Kidney epithelial cell (primary cell): ENCODE measurements around the gene PICALM. TPM values are rescaled to one million over a fixed set of nuclear protein-coding genes. Genes with fewer than 3 reads are reported as not detected.
"Not testable (repeated sequence)": the region's sequence is repeated elsewhere in the genome, so short reads cannot be mapped to it uniquely, and the experiment has no call there.

ENCODE experiments used
- DNase-seq: peaks from one replicate; pipeline ENCODE4 v3.0.0-alpha.2; 2010; ENCODE audit warnings: low read depth
- H3K27me3 ChIP-seq: 2 replicates; pipeline ENCODE4 v1.6.0; 2011; ENCODE audit warnings: low read length; ENCODE audit not compliant: control insufficient read depth, insufficient read depth
- H3K36me3 ChIP-seq: 2 replicates; pipeline ENCODE4 v1.5.1; 2011; ENCODE audit warnings: low read length; ENCODE audit not compliant: control insufficient read depth, insufficient read depth
- H3K4me3 ChIP-seq: 2 replicates; pipeline ENCODE4 v1.5.1; 2011; ENCODE audit warnings: low read depth, mild to moderate bottlenecking, control low read depth, low read length
- CTCF ChIP-seq: IDR thresholded peaks from 2 replicates; pipeline ENCODE4 v1.5.1; 2011; ENCODE audit warnings: mild to moderate bottlenecking, moderate library complexity, low read length, control low read depth, inconsistent platforms; ENCODE audit not compliant: insufficient read depth, poor library complexity, severe bottlenecking
- total RNA-seq: library from RNA; depleted of rRNA; stranded (reverse); fragments of >200 nt; gene quantifications from 2 replicates; pipeline ENCODE4 v1.2.3, GENCODE V29; 2015

Gene PICALM
- total RNA-seq, 1 donor from 2014 or later = 294 TPM

GRCh38 chr11:86091086-86091485 is 22.2 kb upstream of the PICALM start:
- no peak for DNase-seq
- Histone ChIP-seq H3K4me3 (no peak overlapping the region), H3K36me3 (no peaks in the 10 kb centered on the region), H3K27me3 (no peaks in the 10 kb centered on the region)
- TF ChIP-seq CTCF = no peak

- Histone ChIP-seq H3K36me3 (no peaks in the 10 kb centered on the region), H3K4me3 (no peak overlapping the region), H3K27me3 (no peaks in the 10 kb centered on the region)
- no peak for TF ChIP-seq CTCF
- DNase-seq = no peak
Observed at GRCh38 chr11:86089659-86090058, 20.8 kb upstream of the PICALM start.

GRCh38 chr11:86087688-86088087 is 18.8 kb upstream of the PICALM start:
- H3K27me3 ChIP-seq, DNase-seq, H3K36me3 ChIP-seq, H3K4me3 ChIP-seq: not testable (repeated sequence)

GRCh38 chr11:86087256-86087655 is 18.4 kb upstream of the PICALM start:
- H3K36me3 ChIP-seq = no peaks in the 10 kb centered on the region
- no peak for TF ChIP-seq CTCF
- no peak for DNase-seq
- H3K4me3 ChIP-seq = no peak overlapping the region
- no peaks in the 10 kb centered on the region for H3K27me3 ChIP-seq

- H3K4me3 ChIP-seq = no peak overlapping the region
- DNase-seq = no peak
- H3K27me3 ChIP-seq = no peaks in the 10 kb centered on the region
- no peak for TF ChIP-seq CTCF
- no peaks in the 10 kb centered on the region for H3K36me3 ChIP-seq
Observed at GRCh38 chr11:86081455-86081854, 12.6 kb upstream of the PICALM start.

- no peak overlapping the region for H3K4me3 ChIP-seq
- no peak for TF ChIP-seq CTCF
- no peaks in the 10 kb centered on the region for H3K27me3 ChIP-seq
- no peaks in the 10 kb centered on the region for H3K36me3 ChIP-seq
- no peak for DNase-seq
Observed at GRCh38 chr11:86079421-86079820, 10.5 kb upstream of the PICALM start.
